Bronchial epithelial cell (primary cell): Measurements from ENCODE around the gene BBS7. TPM values are rescaled to one million over a fixed set of nuclear protein-coding genes. Genes with fewer than 3 reads are reported as not detected.

ENCODE experiments used
- DNase-seq: peaks from one replicate; pipeline ENCODE4 v3.0.0-alpha.2; 2010; ENCODE audit warnings: low read depth
- FAIRE-seq: peaks from 2 replicates; lab custom pipeline; 2011; peaks lifted over from hg19 to GRCh38; lab: Jason Lieb, UNC
- H3K27me3 ChIP-seq: 2 replicates; pipeline ENCODE4 v1.5.1; 2011; ENCODE audit warnings: low read length; ENCODE audit not compliant: control insufficient read depth, insufficient read depth
- H3K36me3 ChIP-seq: 2 replicates; pipeline ENCODE4 v1.5.1; 2011; ENCODE audit warnings: low read length; ENCODE audit not compliant: control insufficient read depth, insufficient read depth
- H3K4me3 ChIP-seq: 2 replicates; pipeline ENCODE4 v1.5.1; 2011; ENCODE audit warnings: mild to moderate bottlenecking, low read depth, low read length, control low read depth
- CTCF ChIP-seq: IDR thresholded peaks from 2 replicates; pipeline ENCODE4 v1.5.1; 2011; ENCODE audit warnings: mild to moderate bottlenecking, moderate library complexity, low read length, control low read depth, inconsistent platforms; ENCODE audit not compliant: insufficient read depth, severe bottlenecking
- total RNA-seq: library from RNA; depleted of rRNA; stranded (reverse); fragments of >200 nt; gene quantifications from 2 replicates; pipeline ENCODE4 v1.2.1, GENCODE V29; 2014

Gene BBS7
- total RNA-seq, 1 donor from 2014 or later: 13.4 TPM

- H3K27me3 ChIP-seq: peaks cover 3% of the 10 kb centered on the region
- DNase-seq: no peak
- no peak for TF ChIP-seq CTCF
- no peaks in the 10 kb centered on the region for H3K36me3 ChIP-seq
- H3K4me3 ChIP-seq: no peak overlapping the region
- no peak for FAIRE-seq
Observed at GRCh38 chr4:121888134-121888533, 17.9 kb upstream of the BBS7 start.

DNA sequence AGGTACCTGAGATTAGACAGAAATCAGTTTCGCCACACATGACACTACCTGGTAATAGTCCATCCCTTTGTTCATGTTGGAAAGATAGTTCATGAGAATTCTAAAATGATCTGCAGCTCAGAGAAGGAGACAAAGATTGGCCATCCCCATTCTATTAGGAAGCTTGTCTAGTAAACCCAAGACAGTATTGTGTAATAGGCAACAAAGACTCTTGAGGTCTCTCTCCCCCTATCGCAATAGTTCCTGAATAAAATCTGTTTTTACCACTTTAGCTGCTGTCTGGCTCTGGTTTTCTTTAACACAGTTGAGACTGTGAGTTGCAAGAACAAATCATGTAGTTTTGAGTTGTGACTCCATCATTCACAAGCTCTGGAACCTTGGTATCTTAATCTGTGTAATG lies 14.8 kb upstream of the BBS7 start:
- Histone ChIP-seq H3K4me3 (no peak overlapping the region), H3K27me3 (peaks cover 3% of the 10 kb centered on the region), H3K36me3 (no peaks in the 10 kb centered on the region)
- FAIRE-seq: no peak
- TF ChIP-seq CTCF: no peak
- no peak for DNase-seq

- Histone ChIP-seq H3K27me3 (peaks cover 2% of the 10 kb centered on the region), H3K4me3 (no peak overlapping the region), H3K36me3 (no peaks in the 10 kb centered on the region)
- FAIRE-seq (no peak), DNase-seq (no peak)
- TF ChIP-seq CTCF: no peak
Observed at GRCh38 chr4:121881158-121881557, 10.9 kb upstream of the BBS7 start.

DNA sequence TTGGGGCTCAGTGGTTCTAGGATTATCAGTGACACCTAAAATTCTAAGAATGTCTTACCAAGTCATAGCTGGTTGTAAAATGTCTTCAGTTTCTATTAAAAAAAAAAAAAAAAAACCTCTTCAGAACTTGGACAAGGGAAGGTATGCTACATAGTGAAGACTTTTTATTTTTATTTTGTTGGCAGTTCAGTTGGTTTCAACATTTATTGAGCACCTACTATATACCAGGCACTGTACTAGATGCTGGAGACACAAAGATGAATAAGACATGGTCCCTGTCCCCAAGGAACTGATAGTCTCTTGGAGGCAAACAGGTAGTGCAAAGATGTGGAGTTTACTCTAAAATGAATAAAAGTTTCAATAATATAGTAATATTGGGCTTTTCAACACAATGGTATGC lies 8.9 kb upstream of the BBS7 start:
- no peak for DNase-seq
- Histone ChIP-seq H3K27me3 (no peaks in the 10 kb centered on the region), H3K36me3 (no peaks in the 10 kb centered on the region), H3K4me3 (no peak overlapping the region)
- no peak for TF ChIP-seq CTCF
- no peak for FAIRE-seq

GRCh38 chr4:121877041-121877773 lies 6.9 kb upstream of the BBS7 start:
- peak; percentile 24 for TF ChIP-seq CTCF
- FAIRE-seq (no peak), DNase-seq (no peak)
- Histone ChIP-seq H3K36me3 (no peaks in the 10 kb centered on the region), H3K4me3 (no peak overlapping the region), H3K27me3 (no peaks in the 10 kb centered on the region)

DNA sequence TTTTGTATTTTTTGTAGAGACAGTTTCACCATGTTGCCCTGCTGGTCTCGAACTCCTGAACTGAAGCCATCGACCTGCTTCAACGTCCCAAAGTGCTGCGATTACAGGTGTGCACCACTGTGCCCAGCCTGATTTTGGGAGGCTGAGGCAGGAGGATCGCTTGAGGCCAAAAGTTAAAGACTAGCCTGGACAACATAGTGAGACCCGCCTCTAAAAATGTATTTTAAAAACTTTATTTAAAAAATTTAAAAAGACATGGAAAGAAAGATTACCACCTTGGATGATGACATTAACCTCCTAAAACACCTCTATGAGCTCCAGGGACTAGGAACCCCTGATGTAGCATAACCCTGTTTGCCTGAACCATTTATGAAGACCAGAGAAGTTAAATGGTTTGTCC lies 5.8 kb upstream of the BBS7 start:
- FAIRE-seq (no peak), DNase-seq (no peak)
- Histone ChIP-seq H3K27me3 (no peaks in the 10 kb centered on the region), H3K36me3 (no peaks in the 10 kb centered on the region), H3K4me3 (no peak overlapping the region)
- no peak for TF ChIP-seq CTCF
